ENCODE results near the gene LRMDA. TPM values are rescaled to one million over a fixed set of nuclear protein-coding genes. Genes with fewer than 3 reads are reported as not detected.

Gene LRMDA
- total RNA-seq, 1 experiment from 2014 or later: not detected

DNA sequence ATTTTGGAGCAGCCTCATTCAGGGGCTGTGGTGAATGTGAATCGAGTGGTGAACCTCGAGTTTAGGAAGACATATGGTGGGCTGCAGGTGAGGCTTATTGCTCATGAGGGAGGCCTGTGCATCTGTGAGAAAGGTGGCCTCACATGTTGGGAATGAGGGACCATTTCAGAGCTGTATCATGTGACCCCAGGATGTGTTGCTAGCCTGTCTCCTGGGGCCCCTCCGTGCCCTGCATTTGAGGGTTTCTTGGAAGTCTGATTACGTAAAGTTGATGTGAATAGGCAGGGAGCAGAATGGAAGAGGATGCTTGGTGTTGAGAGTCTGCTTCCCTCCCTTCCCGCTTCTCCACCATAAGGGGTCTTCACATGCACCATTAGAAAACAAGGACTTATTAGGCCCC is 569.1 kb downstream of the LRMDA start:
- TF ChIP-seq EZH2 (IDR thresholded peaks at IDR 0.05; ENCODE audit: borderline replicate concordance, low read depth, low read length, poor library complexity, severe bottlenecking) (no peak), CTCF (conservative IDR thresholded peaks at IDR 0.05; ENCODE audit: low read depth, low read length) (no peak)
- BruUV-seq (replicated peaks): no TSS peak
- peaks cover 12% of the 10 kb centered on the region for H3K27me3 ChIP-seq (replicated peaks; ENCODE audit: insufficient read depth, low read depth, low read length, poor library complexity)
- CTCF ChIA-PET: no interaction called here
- no peaks in the 10 kb centered on the region for H3K9me3 ChIP-seq (ENCODE audit: low read depth, low read length, poor library complexity, severe bottlenecking)
- intact Hi-C loops (cut with micrococcal nuclease; ENCODE audit: unreplicated experiment): no loop called here
- no peak overlapping the region for H3K27ac ChIP-seq (ENCODE audit: low read depth, low read length, poor library complexity, severe bottlenecking)
- H3K36me3 ChIP-seq (ENCODE audit: insufficient read depth, low read length, poor library complexity, severe bottlenecking): no peaks in the 10 kb centered on the region
- DNase-seq (ENCODE audit: low spot score): no peak
- H3K4me1 ChIP-seq (ENCODE audit: insufficient read depth, low read length, poor library complexity, severe bottlenecking): no peaks in the 10 kb centered on the region
- POLR2A ChIA-PET (ENCODE audit: low non-redundant PET): no interaction called here
- no peak overlapping the region for H3K4me3 ChIP-seq (ENCODE audit: low read depth, low read length, poor library complexity, severe bottlenecking)

GRCh38 chr10:76001019-76001418 is 569.6 kb downstream of the LRMDA start:
- TF ChIP-seq EZH2 (IDR thresholded peaks at IDR 0.05; ENCODE audit: borderline replicate concordance, low read depth, low read length, poor library complexity, severe bottlenecking) (no peak), CTCF (conservative IDR thresholded peaks at IDR 0.05; ENCODE audit: low read depth, low read length) (no peak)
- Histone ChIP-seq H3K27ac (ENCODE audit: low read depth, low read length, poor library complexity, severe bottlenecking) (no peak overlapping the region), H3K36me3 (ENCODE audit: insufficient read depth, low read length, poor library complexity, severe bottlenecking) (no peaks in the 10 kb centered on the region), H3K4me3 (ENCODE audit: low read depth, low read length, poor library complexity, severe bottlenecking) (no peak overlapping the region), H3K27me3 (replicated peaks; ENCODE audit: insufficient read depth, low read depth, low read length, poor library complexity) (peaks cover 12% of the 10 kb centered on the region), H3K4me1 (ENCODE audit: insufficient read depth, low read length, poor library complexity, severe bottlenecking) (no peaks in the 10 kb centered on the region), H3K9me3 (ENCODE audit: low read depth, low read length, poor library complexity, severe bottlenecking) (no peaks in the 10 kb centered on the region)
- ChIA-PET POLR2A (ENCODE audit: low non-redundant PET) (no interaction called here), CTCF (no interaction called here)
- no peak for DNase-seq (ENCODE audit: low spot score)
- intact Hi-C loops (cut with micrococcal nuclease; ENCODE audit: unreplicated experiment): no loop called here
- BruUV-seq (replicated peaks): no TSS peak

- no TSS peak for BruUV-seq (replicated peaks)
- intact Hi-C loops (cut with micrococcal nuclease; ENCODE audit: unreplicated experiment): no loop called here
- Histone ChIP-seq H3K4me1 (ENCODE audit: insufficient read depth, low read length, poor library complexity, severe bottlenecking) (no peaks in the 10 kb centered on the region), H3K27me3 (replicated peaks; ENCODE audit: insufficient read depth, low read depth, low read length, poor library complexity) (peaks cover 12% of the 10 kb centered on the region), H3K9me3 (ENCODE audit: low read depth, low read length, poor library complexity, severe bottlenecking) (no peaks in the 10 kb centered on the region), H3K36me3 (ENCODE audit: insufficient read depth, low read length, poor library complexity, severe bottlenecking) (no peaks in the 10 kb centered on the region), H3K27ac (ENCODE audit: low read depth, low read length, poor library complexity, severe bottlenecking) (no peak overlapping the region), H3K4me3 (ENCODE audit: low read depth, low read length, poor library complexity, severe bottlenecking) (no peak overlapping the region)
- CTCF ChIA-PET: no interaction called here
- no peak for DNase-seq (ENCODE audit: low spot score)
- POLR2A ChIA-PET (ENCODE audit: low non-redundant PET): no interaction called here
- no peak for TF ChIP-seq EZH2 (IDR thresholded peaks at IDR 0.05; ENCODE audit: borderline replicate concordance, low read depth, low read length, poor library complexity, severe bottlenecking)
- no peak for TF ChIP-seq CTCF (conservative IDR thresholded peaks at IDR 0.05; ENCODE audit: low read depth, low read length)
These were observed 570.0 kb downstream of the LRMDA start for GRCh38 chr10:76001461-76001860.
